ENCODE data around the gene KDM4C. TPM values are rescaled to one million over a fixed set of nuclear protein-coding genes. Genes with fewer than 3 reads are reported as not detected.
"Not testable (repeated sequence)": the region's sequence is repeated elsewhere in the genome, so short reads cannot be mapped to it uniquely, and the experiment has no call there.

Gene KDM4C
- total RNA-seq, 4 donors from 2014 or later = 52.1 to 83.6 (median 65.5) TPM

GRCh38 chr9:6805532-6805931 is 47.8 kb downstream of the KDM4C start:
- H3K4me3 ChIP-seq (replicated peaks in 1 of 3) = no peak overlapping the region
- peak; percentile 68 to 80 for DNase-seq
- H3K9me3 ChIP-seq = no peaks in the 10 kb centered on the region
- no peaks in the 10 kb centered on the region for H3K36me3 ChIP-seq
- intact Hi-C loops (cut with DNase I) = no loop called here
- peaks cover 0 to 5% of the 10 kb centered on the region in 2 donors for H3K4me1 ChIP-seq
- H3K27ac ChIP-seq = no peak overlapping the region
- 12 to 29% methylated on average over 1 of the region's 1 CpG for WGBS, 2 donors
- no peak for TF ChIP-seq CTCF (IDR thresholded peaks at IDR 0.05)
- no peaks in the 10 kb centered on the region for H3K27me3 ChIP-seq

GRCh38 chr9:6806318-6806717 is 48.5 kb downstream of the KDM4C start:
- 94 to 97% methylated on average over 6 of the region's 6 CpGs for WGBS, 2 donors
- H3K27me3 ChIP-seq; H3K4me1 ChIP-seq; H3K4me3 ChIP-seq (replicated peaks in 1 of 3); DNase-seq; H3K27ac ChIP-seq; H3K36me3 ChIP-seq; H3K9me3 ChIP-seq; intact Hi-C loops (cut with DNase I): not testable (repeated sequence)

- H3K9me3 ChIP-seq; DNase-seq; H3K27ac ChIP-seq; H3K4me3 ChIP-seq (replicated peaks in 1 of 3); H3K4me1 ChIP-seq; H3K27me3 ChIP-seq; intact Hi-C loops (cut with DNase I); H3K36me3 ChIP-seq: not testable (repeated sequence)
- WGBS, 2 donors = no CpG with 5 or more reads among the region's 30 CpGs
Observed at GRCh38 chr9:6807669-6808068, 49.9 kb downstream of the KDM4C start.

GRCh38 chr9:6811436-6811835 is 53.7 kb downstream of the KDM4C start:
- TF ChIP-seq POLR2A (IDR thresholded peaks at IDR 0.05) = no peak
- TF ChIP-seq CTCF (IDR thresholded peaks at IDR 0.05) = no peak
- intact Hi-C loops (cut with DNase I) = no loop called here
- H3K27me3 ChIP-seq = no peaks in the 10 kb centered on the region
- H3K9me3 ChIP-seq = no peaks in the 10 kb centered on the region
- H3K27ac ChIP-seq = no peak overlapping the region
- 60 to 70% methylated on average over 4 of the region's 4 CpGs for WGBS, 2 donors
- H3K4me1 ChIP-seq = no peaks in the 10 kb centered on the region
- H3K36me3 ChIP-seq = no peaks in the 10 kb centered on the region
- H3K4me3 ChIP-seq (replicated peaks in 1 of 3) = no peak overlapping the region
- no peak for DNase-seq

GRCh38 chr9:6816581-6816980 is 58.8 kb downstream of the KDM4C start:
- TF ChIP-seq CTCF (IDR thresholded peaks at IDR 0.05) (no peak), POLR2A (IDR thresholded peaks at IDR 0.05) (no peak)
- WGBS, 2 donors = 91 to 93% methylated on average over 3 of the region's 3 CpGs
- Histone ChIP-seq H3K27ac (no peak overlapping the region), H3K9me3 (no peaks in the 10 kb centered on the region), H3K4me3 (replicated peaks in 1 of 3) (no peak overlapping the region), H3K36me3 (no peaks in the 10 kb centered on the region), H3K4me1 (peaks cover 5 to 6% of the 10 kb centered on the region in 2 donors), H3K27me3 (no peaks in the 10 kb centered on the region)
- no peak for DNase-seq
- intact Hi-C loops (cut with DNase I) = no loop called here

GRCh38 chr9:6818292-6818922 is 60.6 kb downstream of the KDM4C start:
- 55 to 70% methylated on average over 4 of the region's 4 CpGs for WGBS, 2 donors
- no peak overlapping the region for H3K27ac ChIP-seq
- H3K4me1 ChIP-seq = peaks cover 5 to 6% of the 10 kb centered on the region in 2 donors
- H3K27me3 ChIP-seq = no peaks in the 10 kb centered on the region
- DNase-seq = no peak
- H3K9me3 ChIP-seq = no peaks in the 10 kb centered on the region
- TF ChIP-seq POLR2A (IDR thresholded peaks at IDR 0.05) (no peak), CTCF (IDR thresholded peaks at IDR 0.05) (no peak)
- no peak overlapping the region for H3K4me3 ChIP-seq (replicated peaks in 1 of 3)
- intact Hi-C loops (cut with DNase I) = no loop called here
- peaks cover 0 to under 1% of the 10 kb centered on the region in 2 donors for H3K36me3 ChIP-seq

Measured in thyroid gland (tissue), 4 donors.